GM23248 (cell line): ENCODE measurements around the gene CRB1. TPM values are rescaled to one million over a fixed set of nuclear protein-coding genes. Genes with fewer than 3 reads are reported as not detected.

Source experiments
- DNase-seq: peaks from one replicate; pipeline ENCODE4 v3.0.0-alpha.2; 2015
- H2AFZ ChIP-seq: fragments of 200-600 bp; sonication (generic); 2 replicates; pipeline ENCODE4 v1.6.1; 2016; ENCODE audit warnings: antibody characterized with exemption
- H3F3A ChIP-seq: fragments of 200-600 bp; sonication (generic); 2 replicates; pipeline ENCODE4 v1.6.1; 2016; ENCODE audit warnings: mild to moderate bottlenecking, antibody characterized with exemption, mixed run types; ENCODE audit not compliant: insufficient read depth
- H3K27ac ChIP-seq: fragments of 200-600 bp; sonication (generic); 2 replicates; pipeline ENCODE4 v1.5.1; 2016; ENCODE audit warnings: mild to moderate bottlenecking
- H3K27me3 ChIP-seq: fragments of 200-600 bp; sonication (generic); replicated peaks from 2 replicates; pipeline ENCODE4 v1.6.1; 2016; ENCODE audit warnings: mild to moderate bottlenecking; ENCODE audit not compliant: insufficient read depth
- H3K36me3 ChIP-seq: fragments of 200-600 bp; sonication (generic); 2 replicates; pipeline ENCODE4 v1.6.1; 2016; ENCODE audit warnings: low read depth, mild to moderate bottlenecking
- H3K4me1 ChIP-seq: fragments of 200-600 bp; sonication (generic); 2 replicates; pipeline ENCODE4 v1.6.1; 2016; ENCODE audit warnings: mild to moderate bottlenecking; ENCODE audit not compliant: insufficient read depth
- H3K4me2 ChIP-seq: fragments of 200-600 bp; sonication (generic); one replicate; pipeline ENCODE4 v1.6.1; 2016; ENCODE audit warnings: mild to moderate bottlenecking; ENCODE audit not compliant: unreplicated experiment
- H3K4me3 ChIP-seq: fragments of 200-600 bp; sonication (generic); 2 replicates; pipeline ENCODE4 v1.5.1; 2016; ENCODE audit warnings: mild to moderate bottlenecking
- H3K79me2 ChIP-seq: fragments of 200-600 bp; sonication (generic); 2 replicates; pipeline ENCODE4 v1.6.1; 2016; ENCODE audit warnings: mild to moderate bottlenecking; ENCODE audit not compliant: insufficient read depth
- H3K9ac ChIP-seq: fragments of 200-600 bp; sonication (generic); 2 replicates; pipeline ENCODE4 v1.6.1; 2016; ENCODE audit warnings: mild to moderate bottlenecking
- H3K9me2 ChIP-seq: fragments of 200-600 bp; sonication (generic); 2 replicates; pipeline ENCODE4 v1.6.1; 2016; ENCODE audit warnings: mixed run types, mild to moderate bottlenecking, moderate library complexity; ENCODE audit not compliant: insufficient read depth
- H3K9me3 ChIP-seq: fragments of 200-600 bp; sonication (generic); one replicate; pipeline ENCODE4 v1.6.1; 2017; ENCODE audit warnings: low read depth
- H4K20me1 ChIP-seq: fragments of 200-600 bp; sonication (generic); 2 replicates; pipeline ENCODE4 v1.6.0; 2016; ENCODE audit not compliant: insufficient read depth
- EZH2 ChIP-seq: fragments of 200-600 bp; sonication (generic); IDR thresholded peaks from 2 replicates; pipeline ENCODE4 v1.6.1; 2018; ENCODE audit warnings: antibody characterized with exemption, mild to moderate bottlenecking; ENCODE audit not compliant: insufficient read depth, poor library complexity, severe bottlenecking
- EZH2phosphoT487 ChIP-seq: fragments of 200-600 bp; sonication (generic); IDR thresholded peaks from 2 replicates; pipeline ENCODE4 v1.6.1; 2018; ENCODE audit warnings: antibody characterized with exemption, moderate library complexity, mild to moderate bottlenecking, low read depth; ENCODE audit not compliant: insufficient read depth
- WGBS, 2 experiments: methylation state at CpG; one replicate each; pipeline ENCODE4 v1.1.6; 2015 to 2017; ENCODE audit warnings: low lambda C conversion rate in 2 of 2, low coverage in 1 of 2; ENCODE audit errors: missing lambda C conversion rate in 2 of 2; 5-methylcytosine and 5-hydroxymethylcytosine counted together
- in situ Hi-C: fragments of 300-500 bp; cut with MboI; formaldehyde crosslinking; loops from 2 replicates; pipeline ENCODE4 v1.15.0; 2020
- polyA plus RNA-seq: library from polyadenylated mRNA; unstranded; fragments of >200 nt; fragmentation: Nextera tagmentation; extraction: Ambion mirVana; gene quantifications from 2 replicates; pipeline ENCODE4 v1.2.1, GENCODE V29; 2016
- total RNA-seq: library from RNA; depleted of rRNA; stranded (reverse); fragments of >200 nt; shearing (Covaris generic); gene quantifications from 2 replicates; pipeline ENCODE4 v1.2.3, GENCODE V29; 2014

Gene CRB1
- total and polyA plus RNA-seq, 2 experiments from 2014 or later = 0.11 TPM; not detected in 1

GRCh38 chr1:197272791-197273190 is 4.7 kb downstream of the CRB1 start:
- in situ Hi-C loops = no loop called here

GRCh38 chr1:197277166-197277565 is 9.1 kb downstream of the CRB1 start:
- no peak overlapping the region for H3K27ac ChIP-seq
- H3K4me1 ChIP-seq = 0 out of 2 replicates have a peak, but pooled peaks cover 7% of the 10 kb centered on the region
- H4K20me1 ChIP-seq = no peaks in the 10 kb centered on the region
- 70 to 71% methylated on average over 3 of the region's 3 CpGs for WGBS, 2 experiments
- no peak overlapping the region for H3K4me2 ChIP-seq
- no peak for DNase-seq
- in situ Hi-C loops = no loop called here
- no peaks in the 10 kb centered on the region for H3K9me3 ChIP-seq
- no peaks in the 10 kb centered on the region for H3F3A ChIP-seq
- H3K36me3 ChIP-seq = no peaks in the 10 kb centered on the region
- H3K4me3 ChIP-seq = no peak overlapping the region
- H3K9me2 ChIP-seq = no peaks in the 10 kb centered on the region
- no peaks in the 10 kb centered on the region for H3K27me3 ChIP-seq
- H3K79me2 ChIP-seq = no peaks in the 10 kb centered on the region
- H2AFZ ChIP-seq = no peak overlapping the region
- H3K9ac ChIP-seq = no peak overlapping the region
- no peak for TF ChIP-seq EZH2
- TF ChIP-seq EZH2phosphoT487 = no peak

More at GRCh38 chr1:197272791-197273190, 4.7 kb downstream of the CRB1 start:
- Histone ChIP-seq H4K20me1 (no peaks in the 10 kb centered on the region), H3K27me3 (no peaks in the 10 kb centered on the region), H3F3A (no peaks in the 10 kb centered on the region), H3K36me3 (no peaks in the 10 kb centered on the region), H3K9ac (no peak overlapping the region), H3K9me2 (no peaks in the 10 kb centered on the region), H3K9me3 (no peaks in the 10 kb centered on the region), H3K4me2 (no peak overlapping the region), H3K4me1 (0 out of 2 replicates have a peak, but pooled peaks cover 7% of the 10 kb centered on the region), H3K4me3 (no peak overlapping the region), H3K79me2 (no peaks in the 10 kb centered on the region), H3K27ac (no peak overlapping the region), H2AFZ (no peak overlapping the region)
- peak; percentile 20 for DNase-seq
- TF ChIP-seq EZH2phosphoT487 (no peak), EZH2 (no peak)

GRCh38 chr1:197284325-197284724 is 16.3 kb downstream of the CRB1 start:
- Histone ChIP-seq H3K36me3 (no peaks in the 10 kb centered on the region), H4K20me1 (no peaks in the 10 kb centered on the region), H3K27me3 (no peaks in the 10 kb centered on the region), H3K9me3 (no peaks in the 10 kb centered on the region), H3K4me2 (no peak overlapping the region), H3F3A (no peaks in the 10 kb centered on the region), H3K4me3 (no peak overlapping the region), H3K4me1 (no peaks in the 10 kb centered on the region), H3K79me2 (no peaks in the 10 kb centered on the region), H2AFZ (no peak overlapping the region), H3K27ac (no peak overlapping the region), H3K9me2 (no peaks in the 10 kb centered on the region), H3K9ac (no peak overlapping the region)
- in situ Hi-C loops = no loop called here
- TF ChIP-seq EZH2phosphoT487 = no peak
- TF ChIP-seq EZH2 = no peak
- no peak for DNase-seq
- WGBS, 2 experiments = 66 to 84% methylated on average over 3 of the region's 3 CpGs

GRCh38 chr1:197284966-197285365 is 16.9 kb downstream of the CRB1 start:
- Histone ChIP-seq H4K20me1 (no peaks in the 10 kb centered on the region), H3K79me2 (no peaks in the 10 kb centered on the region), H3K9me2 (no peaks in the 10 kb centered on the region), H3K4me1 (no peaks in the 10 kb centered on the region), H3K4me2 (no peak overlapping the region), H3F3A (no peaks in the 10 kb centered on the region), H2AFZ (no peak overlapping the region), H3K36me3 (no peaks in the 10 kb centered on the region), H3K27me3 (no peaks in the 10 kb centered on the region), H3K9me3 (no peaks in the 10 kb centered on the region), H3K9ac (no peak overlapping the region), H3K4me3 (no peak overlapping the region), H3K27ac (no peak overlapping the region)
- 70 to 71% methylated on average over 2 of the region's 2 CpGs for WGBS, 2 experiments
- in situ Hi-C loops = no loop called here
- TF ChIP-seq EZH2 (no peak), EZH2phosphoT487 (no peak)
- no peak for DNase-seq
